Measurements from ENCODE around the gene ZBTB49. TPM values are rescaled to one million over a fixed set of nuclear protein-coding genes. Genes with fewer than 3 reads are reported as not detected.

ZBTB49 gene
- total RNA-seq, 1 donor from 2014 or later: 5.7 TPM

- H3K4me1 Mint-ChIP-seq: peaks cover 11% of the 10 kb centered on the region
- no peaks in the 10 kb centered on the region for H3K27me3 Mint-ChIP-seq (ENCODE audit: low read depth)
- DNase-seq (ENCODE audit: low read depth, low spot score): no peak
- H3K4me3 Mint-ChIP-seq: peak overlapping the region; percentile 1
- no peak for TF ChIP-seq CTCF (conservative IDR thresholded peaks at IDR 0.05)
- no peaks in the 10 kb centered on the region for H3K36me3 Mint-ChIP-seq (ENCODE audit: low read depth)
- H3K9me3 Mint-ChIP-seq: no peaks in the 10 kb centered on the region
- H3K27ac Mint-ChIP-seq (ENCODE audit: unreplicated experiment): no peak overlapping the region
Measured at GRCh38 chr4:4284827-4285618, 5.0 kb upstream of the ZBTB49 start.

- H3K36me3 Mint-ChIP-seq (ENCODE audit: low read depth): no peaks in the 10 kb centered on the region
- H3K27ac Mint-ChIP-seq (ENCODE audit: unreplicated experiment): no peak overlapping the region
- no peaks in the 10 kb centered on the region for H3K27me3 Mint-ChIP-seq (ENCODE audit: low read depth)
- no peak for TF ChIP-seq CTCF (conservative IDR thresholded peaks at IDR 0.05)
- DNase-seq (ENCODE audit: low read depth, low spot score): no peak
- peaks cover 28% of the 10 kb centered on the region for H3K4me1 Mint-ChIP-seq
- H3K9me3 Mint-ChIP-seq: no peaks in the 10 kb centered on the region
- peak overlapping the region; percentile 72 for H3K4me3 Mint-ChIP-seq
Measured at GRCh38 chr4:4288098-4288497, 2.0 kb upstream of the ZBTB49 start.

GRCh38 chr4:4289055-4289454 lies 996 bp upstream of the ZBTB49 start:
- no peaks in the 10 kb centered on the region for H3K9me3 Mint-ChIP-seq
- no peak overlapping the region for H3K27ac Mint-ChIP-seq (ENCODE audit: unreplicated experiment)
- H3K36me3 Mint-ChIP-seq (ENCODE audit: low read depth): no peaks in the 10 kb centered on the region
- no peaks in the 10 kb centered on the region for H3K27me3 Mint-ChIP-seq (ENCODE audit: low read depth)
- no peak for TF ChIP-seq CTCF (conservative IDR thresholded peaks at IDR 0.05)
- H3K4me3 Mint-ChIP-seq: peak overlapping the region; percentile 98
- peaks cover 28% of the 10 kb centered on the region for H3K4me1 Mint-ChIP-seq
- DNase-seq (ENCODE audit: low read depth, low spot score): no peak

GRCh38 chr4:4289597-4289940 lies 482 bp upstream of the ZBTB49 start:
- Mint-ChIP-seq H3K4me3 (peak overlapping the region; percentile 98), H3K27me3 (ENCODE audit: low read depth) (no peaks in the 10 kb centered on the region), H3K36me3 (ENCODE audit: low read depth) (no peaks in the 10 kb centered on the region), H3K27ac (ENCODE audit: unreplicated experiment) (peak overlapping the region; percentile 67), H3K4me1 (peaks cover 28% of the 10 kb centered on the region), H3K9me3 (no peaks in the 10 kb centered on the region)
- no peak for TF ChIP-seq CTCF (conservative IDR thresholded peaks at IDR 0.05)
- no peak for DNase-seq (ENCODE audit: low read depth, low spot score)

GRCh38 chr4:4293279-4293678 lies 3.2 kb downstream of the ZBTB49 start:
- no peak for TF ChIP-seq CTCF (conservative IDR thresholded peaks at IDR 0.05)
- no peak overlapping the region for H3K27ac Mint-ChIP-seq (ENCODE audit: unreplicated experiment)
- DNase-seq (ENCODE audit: low read depth, low spot score): no peak
- H3K4me3 Mint-ChIP-seq: peak overlapping the region; percentile 39
- peaks cover 6% of the 10 kb centered on the region for H3K36me3 Mint-ChIP-seq (ENCODE audit: low read depth)
- H3K4me1 Mint-ChIP-seq: peaks cover 28% of the 10 kb centered on the region
- peaks cover 2% of the 10 kb centered on the region for H3K9me3 Mint-ChIP-seq
- H3K27me3 Mint-ChIP-seq (ENCODE audit: low read depth): no peaks in the 10 kb centered on the region

Measured in neural crest cell (in vitro differentiated cells).